Measurements from ENCODE around the gene ZNF837. TPM values are rescaled to one million over a fixed set of nuclear protein-coding genes. Genes with fewer than 3 reads are reported as not detected.
A peak's percentile ranks its signal among the peaks of the same experiment; 100 is the strongest.

ZNF837 gene
- total and polyA plus RNA-seq, 2 of the 13 experiments (the other 11 are each of a cell fraction or from before 2014, with no cell fraction given), result 0.29 to 1.3 TPM

DNA sequence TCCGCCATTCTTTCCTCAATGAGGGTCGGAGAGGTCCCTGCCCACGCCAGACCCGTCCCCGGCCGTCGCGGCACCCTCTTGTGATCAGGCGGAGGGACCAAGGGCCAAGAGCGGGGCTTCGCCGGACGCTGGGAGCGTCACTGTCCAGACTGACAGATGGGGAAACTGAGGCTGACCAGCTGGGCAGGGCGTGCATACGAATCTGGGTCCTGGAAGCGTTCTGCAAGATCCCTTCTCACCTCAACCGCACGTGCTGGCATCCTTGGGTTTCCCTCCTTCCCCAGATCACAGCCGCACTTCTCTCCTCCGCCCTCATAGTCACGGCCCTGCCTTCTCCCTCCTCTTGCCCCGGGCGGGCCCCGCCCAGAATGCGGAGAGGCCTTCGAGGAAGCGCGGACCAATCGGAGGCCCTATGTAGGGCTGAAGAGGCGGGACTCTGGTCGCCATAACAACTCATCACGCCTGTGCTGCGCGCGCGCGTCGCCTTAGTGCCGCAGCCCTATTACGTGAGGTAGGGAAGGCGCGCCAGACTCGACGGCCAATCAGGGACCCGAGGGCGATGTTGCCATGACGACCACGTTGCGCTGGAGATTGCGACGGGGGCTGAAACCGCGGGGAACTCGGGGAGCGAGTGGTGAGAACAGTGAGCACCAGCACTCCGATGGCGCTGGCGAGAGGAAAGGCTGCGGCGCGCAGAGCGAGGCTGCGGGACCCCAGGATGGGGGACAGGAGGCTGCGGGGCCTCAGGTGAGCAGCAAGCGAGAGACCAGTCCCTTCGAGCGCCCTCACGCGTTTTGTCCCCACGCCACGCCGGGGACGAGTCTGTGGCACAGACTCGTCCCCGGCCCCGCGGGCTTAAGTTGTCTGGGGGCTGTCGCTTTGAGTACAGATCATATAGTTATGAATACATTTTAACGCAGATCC is 20.3 kb upstream of the ZNF837 start (continued):
- TF ChIP-seq, protein P1, sequence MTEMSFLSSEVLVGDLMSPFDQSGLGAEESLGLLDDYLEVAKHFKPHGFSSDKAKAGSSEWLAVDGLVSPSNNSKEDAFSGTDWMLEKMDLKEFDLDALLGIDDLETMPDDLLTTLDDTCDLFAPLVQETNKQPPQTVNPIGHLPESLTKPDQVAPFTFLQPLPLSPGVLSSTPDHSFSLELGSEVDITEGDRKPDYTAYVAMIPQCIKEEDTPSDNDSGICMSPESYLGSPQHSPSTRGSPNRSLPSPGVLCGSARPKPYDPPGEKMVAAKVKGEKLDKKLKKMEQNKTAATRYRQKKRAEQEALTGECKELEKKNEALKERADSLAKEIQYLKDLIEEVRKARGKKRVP (CRISPR knock-in tag; IDR thresholded peaks at IDR 0.05), result no peak; a peak in 1 of 4 replicates
- TF ChIP-seq ZNF337 (CRISPR knock-in tag; IDR thresholded peaks at IDR 0.05; ENCODE audit: borderline replicate concordance, low read depth) (0 out of 2 replicates have a peak, but pooled peaks have one; percentile 59), ZNF496 (CRISPR knock-in tag; IDR thresholded peaks at IDR 0.05; ENCODE audit: insufficient replicate concordance) (no peak), TBP (CRISPR knock-in tag; IDR thresholded peaks at IDR 0.05) (no peak), ZIK1 (CRISPR knock-in tag; IDR thresholded peaks at IDR 0.05; ENCODE audit: borderline replicate concordance, low read depth) (no peak), ATRX (CRISPR knock-in tag; IDR thresholded peaks at IDR 0.05; ENCODE audit: borderline replicate concordance) (no peak), MYC (CRISPR knock-in tag; IDR thresholded peaks at IDR 0.05; ENCODE audit: borderline replicate concordance) (peak; percentile 54; the same call in 1 of the 2 replicates), SAFB2 (CRISPR knock-in tag; IDR thresholded peaks at IDR 0.05; ENCODE audit: borderline replicate concordance, low read depth) (no peak), TBX2 (CRISPR knock-in tag; IDR thresholded peaks at IDR 0.05; ENCODE audit: borderline replicate concordance) (peak; percentile 89), KAT8 (CRISPR knock-in tag; IDR thresholded peaks at IDR 0.05) (peak; percentile 29; the same call in 1 of the 2 replicates), ZNF282 (IDR thresholded peaks at IDR 0.05; ENCODE audit: partially characterized antibody) (no peak), ZNF850 (CRISPR knock-in tag; conservative IDR thresholded peaks at IDR 0.05) (no peak), KLF9 (CRISPR knock-in tag; IDR thresholded peaks at IDR 0.05; ENCODE audit: low read depth) (no peak), IKZF4 (CRISPR knock-in tag; IDR thresholded peaks at IDR 0.05; ENCODE audit: borderline replicate concordance, low read depth, not compliant biosample characterization) (no peak), ZNF7 (CRISPR knock-in tag; IDR thresholded peaks at IDR 0.05) (no peak), ZMAT3 (CRISPR knock-in tag; conservative IDR thresholded peaks at IDR 0.05) (no peak), TP53 (CRISPR knock-in tag; conservative IDR thresholded peaks at IDR 0.05) (no peak)
- TF ChIP-seq, protein P2, sequence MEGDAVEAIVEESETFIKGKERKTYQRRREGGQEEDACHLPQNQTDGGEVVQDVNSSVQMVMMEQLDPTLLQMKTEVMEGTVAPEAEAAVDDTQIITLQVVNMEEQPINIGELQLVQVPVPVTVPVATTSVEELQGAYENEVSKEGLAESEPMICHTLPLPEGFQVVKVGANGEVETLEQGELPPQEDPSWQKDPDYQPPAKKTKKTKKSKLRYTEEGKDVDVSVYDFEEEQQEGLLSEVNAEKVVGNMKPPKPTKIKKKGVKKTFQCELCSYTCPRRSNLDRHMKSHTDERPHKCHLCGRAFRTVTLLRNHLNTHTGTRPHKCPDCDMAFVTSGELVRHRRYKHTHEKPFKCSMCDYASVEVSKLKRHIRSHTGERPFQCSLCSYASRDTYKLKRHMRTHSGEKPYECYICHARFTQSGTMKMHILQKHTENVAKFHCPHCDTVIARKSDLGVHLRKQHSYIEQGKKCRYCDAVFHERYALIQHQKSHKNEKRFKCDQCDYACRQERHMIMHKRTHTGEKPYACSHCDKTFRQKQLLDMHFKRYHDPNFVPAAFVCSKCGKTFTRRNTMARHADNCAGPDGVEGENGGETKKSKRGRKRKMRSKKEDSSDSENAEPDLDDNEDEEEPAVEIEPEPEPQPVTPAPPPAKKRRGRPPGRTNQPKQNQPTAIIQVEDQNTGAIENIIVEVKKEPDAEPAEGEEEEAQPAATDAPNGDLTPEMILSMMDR (CRISPR knock-in tag; IDR thresholded peaks at IDR 0.05), result 0 out of 2 replicates have a peak, but pooled peaks have one; percentile 2
- TF ChIP-seq, protein P3, sequence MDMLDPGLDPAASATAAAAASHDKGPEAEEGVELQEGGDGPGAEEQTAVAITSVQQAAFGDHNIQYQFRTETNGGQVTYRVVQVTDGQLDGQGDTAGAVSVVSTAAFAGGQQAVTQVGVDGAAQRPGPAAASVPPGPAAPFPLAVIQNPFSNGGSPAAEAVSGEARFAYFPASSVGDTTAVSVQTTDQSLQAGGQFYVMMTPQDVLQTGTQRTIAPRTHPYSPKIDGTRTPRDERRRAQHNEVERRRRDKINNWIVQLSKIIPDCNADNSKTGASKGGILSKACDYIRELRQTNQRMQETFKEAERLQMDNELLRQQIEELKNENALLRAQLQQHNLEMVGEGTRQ (IDR thresholded peaks at IDR 0.05; ENCODE audit: low read depth, low read length), result no peak
- TF ChIP-seq, protein P3 (CRISPR knock-in tag; IDR thresholded peaks at IDR 0.05; ENCODE audit: borderline replicate concordance), result peak; percentile 35; the same call in 1 of the 2 replicates
- TF ChIP-seq, protein P4, sequence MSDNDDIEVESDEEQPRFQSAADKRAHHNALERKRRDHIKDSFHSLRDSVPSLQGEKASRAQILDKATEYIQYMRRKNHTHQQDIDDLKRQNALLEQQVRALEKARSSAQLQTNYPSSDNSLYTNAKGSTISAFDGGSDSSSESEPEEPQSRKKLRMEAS (IDR thresholded peaks at IDR 0.05), result peak; percentile 57
- TF ChIP-seq, protein P5, sequence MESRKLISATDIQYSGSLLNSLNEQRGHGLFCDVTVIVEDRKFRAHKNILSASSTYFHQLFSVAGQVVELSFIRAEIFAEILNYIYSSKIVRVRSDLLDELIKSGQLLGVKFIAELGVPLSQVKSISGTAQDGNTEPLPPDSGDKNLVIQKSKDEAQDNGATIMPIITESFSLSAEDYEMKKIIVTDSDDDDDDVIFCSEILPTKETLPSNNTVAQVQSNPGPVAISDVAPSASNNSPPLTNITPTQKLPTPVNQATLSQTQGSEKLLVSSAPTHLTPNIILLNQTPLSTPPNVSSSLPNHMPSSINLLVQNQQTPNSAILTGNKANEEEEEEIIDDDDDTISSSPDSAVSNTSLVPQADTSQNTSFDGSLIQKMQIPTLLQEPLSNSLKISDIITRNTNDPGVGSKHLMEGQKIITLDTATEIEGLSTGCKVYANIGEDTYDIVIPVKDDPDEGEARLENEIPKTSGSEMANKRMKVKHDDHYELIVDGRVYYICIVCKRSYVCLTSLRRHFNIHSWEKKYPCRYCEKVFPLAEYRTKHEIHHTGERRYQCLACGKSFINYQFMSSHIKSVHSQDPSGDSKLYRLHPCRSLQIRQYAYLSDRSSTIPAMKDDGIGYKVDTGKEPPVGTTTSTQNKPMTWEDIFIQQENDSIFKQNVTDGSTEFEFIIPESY (CRISPR knock-in tag; IDR thresholded peaks at IDR 0.05), result no peak; the same call in 1 of the 2 replicates
